ENCODE measurements around the gene AP3M1.

DNA sequence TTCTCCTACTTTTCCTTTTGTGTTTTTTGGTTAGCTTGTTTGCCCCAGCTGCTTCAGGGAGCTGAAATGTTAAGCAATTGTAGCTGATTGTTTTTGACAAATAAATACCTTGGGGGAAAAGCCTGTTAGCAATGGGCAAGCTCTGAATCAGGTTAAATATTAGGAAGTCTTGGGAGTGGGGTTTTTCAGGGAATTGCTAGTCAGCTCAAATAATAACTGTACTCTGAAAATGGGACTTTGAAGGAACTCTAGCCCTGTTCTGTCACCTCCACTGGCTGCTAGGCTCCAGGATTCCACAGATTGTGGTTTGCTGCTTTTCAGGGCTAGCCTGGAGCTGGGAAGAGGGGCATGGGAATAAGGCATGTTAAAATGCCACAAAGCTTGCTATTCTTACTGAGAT is 39.9 kb upstream of the AP3M1 start:
- no peak for TF ChIP-seq POLR2A (IDR thresholded peaks at IDR 0.05)
- TF ChIP-seq, protein P1, sequence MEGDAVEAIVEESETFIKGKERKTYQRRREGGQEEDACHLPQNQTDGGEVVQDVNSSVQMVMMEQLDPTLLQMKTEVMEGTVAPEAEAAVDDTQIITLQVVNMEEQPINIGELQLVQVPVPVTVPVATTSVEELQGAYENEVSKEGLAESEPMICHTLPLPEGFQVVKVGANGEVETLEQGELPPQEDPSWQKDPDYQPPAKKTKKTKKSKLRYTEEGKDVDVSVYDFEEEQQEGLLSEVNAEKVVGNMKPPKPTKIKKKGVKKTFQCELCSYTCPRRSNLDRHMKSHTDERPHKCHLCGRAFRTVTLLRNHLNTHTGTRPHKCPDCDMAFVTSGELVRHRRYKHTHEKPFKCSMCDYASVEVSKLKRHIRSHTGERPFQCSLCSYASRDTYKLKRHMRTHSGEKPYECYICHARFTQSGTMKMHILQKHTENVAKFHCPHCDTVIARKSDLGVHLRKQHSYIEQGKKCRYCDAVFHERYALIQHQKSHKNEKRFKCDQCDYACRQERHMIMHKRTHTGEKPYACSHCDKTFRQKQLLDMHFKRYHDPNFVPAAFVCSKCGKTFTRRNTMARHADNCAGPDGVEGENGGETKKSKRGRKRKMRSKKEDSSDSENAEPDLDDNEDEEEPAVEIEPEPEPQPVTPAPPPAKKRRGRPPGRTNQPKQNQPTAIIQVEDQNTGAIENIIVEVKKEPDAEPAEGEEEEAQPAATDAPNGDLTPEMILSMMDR (IDR thresholded peaks at IDR 0.05): no peak
